Mucosa of descending colon (tissue), 3 donors: ENCODE measurements around the gene EARS2. TPM values are rescaled to one million over a fixed set of nuclear protein-coding genes. Genes with fewer than 3 reads are reported as not detected.
A peak's percentile ranks its signal among the peaks of the same experiment; 100 is the strongest.

Experiments used
- ATAC-seq: fragments of 200-7000 bp; cut with Tn5 transposase; one replicate; pipeline ENCODE4 v1.9.1; 2020; ENCODE audit warnings: mild to moderate bottlenecking, moderate library complexity
- DNase-seq, 3 donors: peaks; one replicate each; pipeline ENCODE4 v3.0.0-alpha.2; 2020
- H3K36me3 ChIP-seq: fragments of 200-600 bp; one replicate; pipeline ENCODE4 v1.8.0; 2021; ENCODE audit warnings: low read depth, mild to moderate bottlenecking
- H3K4me1 ChIP-seq: fragments of 200-600 bp; one replicate; pipeline ENCODE4 v1.8.0; 2021; ENCODE audit warnings: low read depth, mild to moderate bottlenecking
- H3K4me3 ChIP-seq: fragments of 200-600 bp; one replicate; pipeline ENCODE4 v1.8.0; 2021; ENCODE audit warnings: mild to moderate bottlenecking
- H3K9me3 ChIP-seq: fragments of 200-600 bp; one replicate; pipeline ENCODE4 v1.8.0; 2021; ENCODE audit warnings: mild to moderate bottlenecking
- CTCF ChIP-seq: fragments of 200-600 bp; IDR thresholded peaks from one replicate; pipeline ENCODE4 v1.8.0; 2022; ENCODE audit warnings: antibody characterized with exemption, mild to moderate bottlenecking
- intact Hi-C, 2 donors: fragments of 100-400 bp; cut with DNase I in 1 of 2; cut with micrococcal nuclease in 1 of 2; formaldehyde crosslinking; loops; one replicate each; pipeline versions ENCODE4 v1.11.0 to v1.11.1; 2022; cut with DNase I, micrococcal nuclease
- long read RNA-seq, 2 donors: library from polyadenylated mRNA; unstranded; transcript quantifications; one replicate each; pipeline ENCODE4 v2.0.0, GENCODE V29; 2019 to 2021
- total RNA-seq, 3 donors: library from RNA; stranded (reverse); fragmentation: NEBNext Ultra II Directional in 2 of 3; extraction: Animal tissue kit (Norgen Biotek cat#: 25700) in 2 of 3; gene quantifications; one replicate each; pipeline versions ENCODE4 v1.2.1 to v1.2.4, GENCODE V29; 2021 to 2023
- donor health status: DM: no; HTN: no; CAD: no; lungs with moderate emphysema.
- donor health status: DM: no; HTN: no; CAD: no.
- donor health status: DM: no; HTN: yes; CAD: no.

Gene EARS2
- total RNA-seq, result 10 to 100 TPM; 15.2 to 18.0 (median 17.2) TPM
- long read RNA-seq, donor 1, transcript EARS2-207 (10 exons, 3,840 nt), result major isoform, 6 of 18 reads
- long read RNA-seq, donor 1, partial matches to known transcripts, result 8 of 18 reads
- long read RNA-seq, donor 1, other reads (novel, unspliced or antisense), result 0 of 18 reads
- long read RNA-seq, donor 2, transcript EARS2-201 (9 exons, 3,961 nt), result major isoform, 7 of 10 reads
- long read RNA-seq, donor 2, partial matches to known transcripts, result 0 of 10 reads
- long read RNA-seq, donor 2, other reads (novel, unspliced or antisense), result 2 of 10 reads

DNA sequence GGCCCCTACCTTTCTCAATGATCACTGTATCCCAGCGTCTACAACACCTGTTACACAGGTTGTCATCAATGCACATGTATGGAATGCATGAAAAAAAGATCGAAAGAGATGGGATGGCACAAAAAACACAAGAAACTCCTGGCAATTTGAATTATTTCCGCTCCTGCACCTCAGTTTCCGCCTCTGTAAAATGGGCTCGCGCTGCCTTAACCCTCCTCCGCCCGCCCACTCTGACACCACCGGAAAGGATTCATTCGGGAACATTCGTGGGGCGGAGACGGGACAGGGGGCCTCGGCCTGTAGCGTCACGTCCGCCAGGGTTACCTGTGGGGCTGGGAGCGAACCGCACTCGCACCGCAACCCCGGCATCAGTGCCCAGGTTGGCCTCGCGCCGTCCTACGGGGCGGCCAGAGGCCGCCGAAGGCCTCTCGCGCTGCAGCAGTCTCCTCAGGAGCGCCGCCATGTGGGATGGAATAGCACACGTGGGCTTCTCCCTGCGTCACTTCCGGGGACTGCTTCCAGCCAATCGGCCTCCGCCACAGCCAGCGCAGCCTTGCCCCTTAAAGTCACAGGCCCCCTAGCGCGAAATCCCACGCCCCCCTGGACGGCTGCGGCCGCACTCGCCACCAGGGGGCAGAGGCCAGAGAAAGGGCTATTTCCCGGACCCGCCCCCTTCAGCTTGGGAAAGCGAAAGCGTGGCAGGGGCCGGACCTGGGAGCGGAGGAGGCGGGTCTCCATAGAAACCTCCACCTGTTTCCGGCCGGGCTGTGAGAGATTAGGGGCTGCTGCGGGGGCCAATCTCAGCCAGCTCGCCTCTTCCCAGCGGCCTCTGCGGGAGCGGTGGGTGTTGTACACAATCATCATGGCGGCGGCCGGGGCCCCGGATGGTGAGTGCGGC lies at the start of gene EARS2, which contains the start of gene UBFD1:
Gene EARS2 (minus strand): TSS at position 470 of the 898 bp plus-strand sequence. CDS start 7 bp downstream, at position 463.
Gene UBFD1 (plus strand): TSS at position 847 of the 898 bp plus-strand sequence. CDS start 16 bp downstream, at position 863.
- peaks cover 9% of the 10 kb centered on the region for H3K4me1 ChIP-seq
- ATAC-seq, result peak; percentile 97
- intact Hi-C loops, result no loop called here
- H3K9me3 ChIP-seq, result no peaks in the 10 kb centered on the region
- peak; percentile 98 to 100 (median 99) for DNase-seq
- H3K36me3 ChIP-seq, result peaks cover 4% of the 10 kb centered on the region
- H3K4me3 ChIP-seq, result peak within 1 kb of the TSS; percentile 98
- peak; percentile 98 for TF ChIP-seq CTCF

DNA sequence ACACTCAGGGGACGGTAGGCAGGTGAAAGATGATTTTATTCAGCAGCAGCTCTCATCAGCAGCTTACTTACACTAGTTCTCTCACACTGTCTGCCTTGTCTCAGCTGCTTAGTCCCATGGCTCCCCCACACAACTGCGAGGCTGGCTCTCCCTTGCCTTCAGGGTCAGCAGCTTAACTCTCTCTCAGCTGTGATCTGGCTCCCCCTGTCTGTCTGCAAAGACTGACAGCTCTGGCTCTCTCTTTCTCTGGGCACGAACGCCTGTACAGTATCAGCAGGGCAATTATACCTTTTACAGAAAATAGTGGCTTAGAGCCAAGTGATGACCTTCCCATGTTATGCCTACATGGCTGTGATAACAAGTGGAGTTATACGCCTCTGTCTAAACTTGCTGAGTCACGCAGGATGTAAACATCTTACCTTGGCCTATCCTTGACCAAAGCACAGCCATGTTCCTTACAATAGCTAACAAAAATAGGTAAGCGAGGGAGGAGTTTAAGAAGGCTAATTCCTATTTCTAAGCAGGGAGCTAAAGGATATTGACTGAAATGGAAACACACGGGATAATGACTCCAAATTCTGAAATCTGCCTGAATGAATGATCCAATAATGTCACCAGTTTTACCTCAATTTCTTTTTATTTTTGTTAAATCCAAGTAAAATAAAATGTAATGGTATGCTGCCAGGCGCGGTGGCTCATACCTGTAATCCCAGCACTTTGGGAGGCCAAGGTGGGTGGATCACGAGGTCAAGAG lies 40.0 kb upstream of the EARS2 start:
- H3K4me1 ChIP-seq, result peaks cover 14% of the 10 kb centered on the region
- H3K36me3 ChIP-seq, result no peaks in the 10 kb centered on the region
- TF ChIP-seq CTCF, result no peak
- ATAC-seq (no peak), DNase-seq (peak in 2 of 3 donors; percentile 11 to 30)
- no peaks in the 10 kb centered on the region for H3K9me3 ChIP-seq
- no peak overlapping the region for H3K4me3 ChIP-seq
- intact Hi-C loops, result no loop called here

- H3K4me3 ChIP-seq, result peak within 1 kb of the TSS; percentile 98
- H3K9me3 ChIP-seq, result no peaks in the 10 kb centered on the region
- peaks cover 14% of the 10 kb centered on the region for H3K4me1 ChIP-seq
- DNase-seq (peak; percentile 94 to 96 (median 95)), ATAC-seq (peak; percentile 100)
- intact Hi-C loops, result no loop called here
- peak; percentile 100 for TF ChIP-seq CTCF
- H3K36me3 ChIP-seq, result no peaks in the 10 kb centered on the region
Observed at GRCh38 chr16:23595951-23596720, 39.0 kb upstream of the EARS2 start, which contains the start of gene NDUFAB1. TSS of gene NDUFAB1 (minus strand) at chr16:23596316. CDS start at chr16:23596290, 26 bp downstream.

GRCh38 chr16:23595246-23595950 lies 38.2 kb upstream of the EARS2 start:
- H3K9me3 ChIP-seq, result no peaks in the 10 kb centered on the region
- H3K4me3 ChIP-seq, result peak overlapping the region; percentile 98
- TF ChIP-seq CTCF, result no peak
- ATAC-seq (peak; percentile 50), DNase-seq (peak in 1 of 3 donors; percentile 60)
- no peaks in the 10 kb centered on the region for H3K36me3 ChIP-seq
- intact Hi-C loops, result no loop called here
- H3K4me1 ChIP-seq, result peaks cover 14% of the 10 kb centered on the region
